Measurements from ENCODE around the gene CTCF.
"Not testable (repeated sequence)": the region's sequence is repeated elsewhere in the genome, so short reads cannot be mapped to it uniquely, and the experiment has no call there.

The CTCF gene

GRCh38 chr16:67526149-67526791 lies 36.1 kb upstream of the CTCF start:
- no peak overlapping the region for H3K9ac ChIP-seq (ENCODE audit: low read length)
- H3K4me1 ChIP-seq (ENCODE audit: control insufficient read depth, insufficient read depth, low read length) = peaks cover 25% of the 10 kb centered on the region
- H3K27ac ChIP-seq (ENCODE audit: low read depth, low read length) = no peak overlapping the region
- H3K9me3 ChIP-seq (ENCODE audit: control insufficient read depth, insufficient read depth, low read depth, low read length) = no peaks in the 10 kb centered on the region
- no peaks in the 10 kb centered on the region for H3K36me3 ChIP-seq (ENCODE audit: control insufficient read depth, insufficient read depth, low read length)
- H3K4me3 ChIP-seq (ENCODE audit: low read depth, low read length) = no peak overlapping the region
- H3K27me3 ChIP-seq (ENCODE audit: control insufficient read depth, insufficient read depth, low read length) = peaks cover 72% of the 10 kb centered on the region

GRCh38 chr16:67528222-67528869 lies 34.0 kb upstream of the CTCF start, which contains the start of gene RIPOR1:
RIPOR1 (plus strand) TSS chr16:67528829; CDS start chr16:67538447, 9,618 bp downstream.
- H3K27me3 ChIP-seq (ENCODE audit: control insufficient read depth, insufficient read depth, low read length) = peaks cover 88% of the 10 kb centered on the region
- peak within 1 kb of the TSS; percentile 69 for H3K4me3 ChIP-seq (ENCODE audit: low read depth, low read length)
- peaks cover 25% of the 10 kb centered on the region for H3K4me1 ChIP-seq (ENCODE audit: control insufficient read depth, insufficient read depth, low read length)
- no peaks in the 10 kb centered on the region for H3K36me3 ChIP-seq (ENCODE audit: control insufficient read depth, insufficient read depth, low read length)
- H3K9me3 ChIP-seq (ENCODE audit: control insufficient read depth, insufficient read depth, low read depth, low read length) = no peaks in the 10 kb centered on the region
- H3K9ac ChIP-seq (ENCODE audit: low read length) = peak within 1 kb of the TSS; percentile 69
- no peak within 1 kb of the TSS; the same call in 1 of the 2 replicates for H3K27ac ChIP-seq (ENCODE audit: low read depth, low read length)

GRCh38 chr16:67528870-67529581 lies 33.3 kb upstream of the CTCF start:
- peak overlapping the region; percentile 69 for H3K4me3 ChIP-seq (ENCODE audit: low read depth, low read length)
- H3K9me3 ChIP-seq (ENCODE audit: control insufficient read depth, insufficient read depth, low read depth, low read length) = no peaks in the 10 kb centered on the region
- H3K9ac ChIP-seq (ENCODE audit: low read length) = peak overlapping the region; percentile 69
- H3K36me3 ChIP-seq (ENCODE audit: control insufficient read depth, insufficient read depth, low read length) = no peaks in the 10 kb centered on the region
- H3K27ac ChIP-seq (ENCODE audit: low read depth, low read length) = no peak overlapping the region; the same call in 1 of the 2 replicates
- H3K27me3 ChIP-seq (ENCODE audit: control insufficient read depth, insufficient read depth, low read length) = peaks cover 86% of the 10 kb centered on the region
- peaks cover 25% of the 10 kb centered on the region for H3K4me1 ChIP-seq (ENCODE audit: control insufficient read depth, insufficient read depth, low read length)

- Histone ChIP-seq H3K27ac (ENCODE audit: low read depth, low read length) (no peak overlapping the region; the same call in 1 of the 2 replicates), H3K9me3 (ENCODE audit: control insufficient read depth, insufficient read depth, low read depth, low read length) (no peaks in the 10 kb centered on the region), H3K27me3 (ENCODE audit: control insufficient read depth, insufficient read depth, low read length) (peaks cover 81% of the 10 kb centered on the region), H3K4me3 (ENCODE audit: low read depth, low read length) (peak overlapping the region; percentile 69), H3K9ac (ENCODE audit: low read length) (peak overlapping the region; percentile 69), H3K36me3 (ENCODE audit: control insufficient read depth, insufficient read depth, low read length) (no peaks in the 10 kb centered on the region), H3K4me1 (ENCODE audit: control insufficient read depth, insufficient read depth, low read length) (peaks cover 25% of the 10 kb centered on the region)
Measured at GRCh38 chr16:67529582-67530012, 32.7 kb upstream of the CTCF start.

- Histone ChIP-seq H3K27ac (ENCODE audit: low read depth, low read length) (no peak overlapping the region; the same call in 1 of the 2 replicates), H3K9me3 (ENCODE audit: control insufficient read depth, insufficient read depth, low read depth, low read length) (no peaks in the 10 kb centered on the region), H3K9ac (ENCODE audit: low read length) (peak overlapping the region; percentile 69), H3K4me3 (ENCODE audit: low read depth, low read length) (peak overlapping the region; percentile 69), H3K4me1 (ENCODE audit: control insufficient read depth, insufficient read depth, low read length) (peaks cover 25% of the 10 kb centered on the region), H3K27me3 (ENCODE audit: control insufficient read depth, insufficient read depth, low read length) (peaks cover 78% of the 10 kb centered on the region), H3K36me3 (ENCODE audit: control insufficient read depth, insufficient read depth, low read length) (no peaks in the 10 kb centered on the region)
Measured at GRCh38 chr16:67530013-67530939, 32.0 kb upstream of the CTCF start.

GRCh38 chr16:67531247-67531646 lies 31.1 kb upstream of the CTCF start:
- no peaks in the 10 kb centered on the region for H3K9me3 ChIP-seq (ENCODE audit: control insufficient read depth, insufficient read depth, low read depth, low read length)
- no peak overlapping the region for H3K27ac ChIP-seq (ENCODE audit: low read depth, low read length)
- H3K4me1 ChIP-seq (ENCODE audit: control insufficient read depth, insufficient read depth, low read length) = peaks cover 20% of the 10 kb centered on the region
- peaks cover 79% of the 10 kb centered on the region for H3K27me3 ChIP-seq (ENCODE audit: control insufficient read depth, insufficient read depth, low read length)
- no peak overlapping the region for H3K9ac ChIP-seq (ENCODE audit: low read length)
- no peaks in the 10 kb centered on the region for H3K36me3 ChIP-seq (ENCODE audit: control insufficient read depth, insufficient read depth, low read length)
- H3K4me3 ChIP-seq (ENCODE audit: low read depth, low read length) = no peak overlapping the region

- peaks cover 75% of the 10 kb centered on the region for H3K27me3 ChIP-seq (ENCODE audit: control insufficient read depth, insufficient read depth, low read length)
- no peak overlapping the region for H3K4me3 ChIP-seq (ENCODE audit: low read depth, low read length)
- peaks cover 20% of the 10 kb centered on the region for H3K4me1 ChIP-seq (ENCODE audit: control insufficient read depth, insufficient read depth, low read length)
- H3K9ac ChIP-seq (ENCODE audit: low read length) = no peak overlapping the region
- no peak overlapping the region for H3K27ac ChIP-seq (ENCODE audit: low read depth, low read length)
- H3K36me3 ChIP-seq (ENCODE audit: control insufficient read depth, insufficient read depth, low read length) = no peaks in the 10 kb centered on the region
- no peaks in the 10 kb centered on the region for H3K9me3 ChIP-seq (ENCODE audit: control insufficient read depth, insufficient read depth, low read depth, low read length)
Measured at GRCh38 chr16:67533024-67533560, 29.2 kb upstream of the CTCF start.

- not testable (repeated sequence) for H3K36me3 ChIP-seq (ENCODE audit: control insufficient read depth, insufficient read depth, low read length); H3K9me3 ChIP-seq (ENCODE audit: control insufficient read depth, insufficient read depth, low read depth, low read length); H3K9ac ChIP-seq (ENCODE audit: low read length); H3K27ac ChIP-seq (ENCODE audit: low read depth, low read length); H3K4me3 ChIP-seq (ENCODE audit: low read depth, low read length)
- Histone ChIP-seq H3K27me3 (ENCODE audit: control insufficient read depth, insufficient read depth, low read length) (peaks cover 77% of the 10 kb centered on the region), H3K4me1 (ENCODE audit: control insufficient read depth, insufficient read depth, low read length) (peaks cover 21% of the 10 kb centered on the region; the same call in 1 of the 2 replicates)
Measured at GRCh38 chr16:67533987-67534386, 28.3 kb upstream of the CTCF start.

GRCh38 chr16:67534431-67534830 lies 27.9 kb upstream of the CTCF start:
- Histone ChIP-seq H3K9ac (ENCODE audit: low read length) (no peak overlapping the region), H3K27ac (ENCODE audit: low read depth, low read length) (no peak overlapping the region), H3K27me3 (ENCODE audit: control insufficient read depth, insufficient read depth, low read length) (peaks cover 77% of the 10 kb centered on the region)

GRCh38 chr16:67535201-67535600 lies 27.1 kb upstream of the CTCF start:
- Histone ChIP-seq H3K27ac (ENCODE audit: low read depth, low read length) (no peak overlapping the region), H3K36me3 (ENCODE audit: control insufficient read depth, insufficient read depth, low read length) (peaks cover 9% of the 10 kb centered on the region), H3K9me3 (ENCODE audit: control insufficient read depth, insufficient read depth, low read depth, low read length) (no peaks in the 10 kb centered on the region), H3K4me3 (ENCODE audit: low read depth, low read length) (no peak overlapping the region), H3K4me1 (ENCODE audit: control insufficient read depth, insufficient read depth, low read length) (peaks cover 22% of the 10 kb centered on the region; the same call in 1 of the 2 replicates), H3K27me3 (ENCODE audit: control insufficient read depth, insufficient read depth, low read length) (peaks cover 77% of the 10 kb centered on the region), H3K9ac (ENCODE audit: low read length) (no peak overlapping the region)

More at GRCh38 chr16:67534431-67534830, 27.9 kb upstream of the CTCF start:
- H3K4me1 ChIP-seq (ENCODE audit: control insufficient read depth, insufficient read depth, low read length) = peaks cover 25% of the 10 kb centered on the region; the same call in 1 of the 2 replicates
- peaks cover 1% of the 10 kb centered on the region; the same call in 1 of the 2 replicates for H3K36me3 ChIP-seq (ENCODE audit: control insufficient read depth, insufficient read depth, low read length)
- H3K4me3 ChIP-seq (ENCODE audit: low read depth, low read length) = no peak overlapping the region
- no peaks in the 10 kb centered on the region for H3K9me3 ChIP-seq (ENCODE audit: control insufficient read depth, insufficient read depth, low read depth, low read length)
